Activated naive CD4-positive, alpha-beta T cell treated with anti-CD3 and anti-CD28 coated beads, Interleukin-2, amount 10 ng/mL, durations not matched to agents 7 days and 5 days (primary cell): ENCODE data around the gene TBC1D9.

ENCODE experiments used
- CTCF ChIA-PET: fragments of 350-600 bp; sonication (Branson Sonifier 250); formaldehyde crosslinking; loops from one replicate; lab custom pipeline; 2021; ENCODE audit warnings: antibody characterized with exemption; lab: Charles Lee
- DNase-seq: peaks from one replicate; pipeline ENCODE4 v3.0.0-alpha.2; 2020
- H3K27ac Mint-ChIP-seq: one replicate; pipeline ENCODE4 v1.8.0; 2021; ENCODE audit warnings: mild to moderate bottlenecking, moderate library complexity, mixed read lengths
- H3K27me3 Mint-ChIP-seq: one replicate; pipeline ENCODE4 v1.8.0; 2021; ENCODE audit warnings: mild to moderate bottlenecking, mixed read lengths
- H3K36me3 Mint-ChIP-seq: one replicate; pipeline ENCODE4 v1.8.0; 2021; ENCODE audit warnings: mixed read lengths
- H3K4me1 Mint-ChIP-seq: one replicate; pipeline ENCODE4 v1.8.0; 2021; ENCODE audit warnings: mixed read lengths
- H3K4me3 Mint-ChIP-seq: one replicate; pipeline ENCODE4 v1.8.0; 2021; ENCODE audit warnings: mild to moderate bottlenecking, moderate library complexity, mixed read lengths
- H3K9me3 Mint-ChIP-seq: one replicate; pipeline ENCODE4 v1.8.0; 2021; ENCODE audit warnings: mixed read lengths

The TBC1D9 gene

GRCh38 chr4:140600408-140600807 lies 155.8 kb downstream of the TBC1D9 start:
- CTCF ChIA-PET, result no interaction called here
- peaks cover 9% of the 10 kb centered on the region for H3K27me3 Mint-ChIP-seq
- no peak overlapping the region for H3K27ac Mint-ChIP-seq
- no peaks in the 10 kb centered on the region for H3K9me3 Mint-ChIP-seq
- DNase-seq, result no peak
- H3K36me3 Mint-ChIP-seq, result no peaks in the 10 kb centered on the region
- H3K4me1 Mint-ChIP-seq, result no peaks in the 10 kb centered on the region
- H3K4me3 Mint-ChIP-seq, result no peak overlapping the region

- no peak for DNase-seq
- Mint-ChIP-seq H3K9me3 (peaks cover 2% of the 10 kb centered on the region), H3K36me3 (no peaks in the 10 kb centered on the region), H3K27me3 (peaks cover 30% of the 10 kb centered on the region), H3K4me3 (no peak overlapping the region), H3K27ac (no peak overlapping the region), H3K4me1 (peaks cover 12% of the 10 kb centered on the region)
- CTCF ChIA-PET, result interaction anchor here (0.8 kb wide), 1 partner anchor 42 kb away, joined by 3 read pairs; no protein-coding TSS in a partner anchor
Observed at GRCh38 chr4:140595065-140595464, 161.1 kb downstream of the TBC1D9 start.

- no peaks in the 10 kb centered on the region for H3K9me3 Mint-ChIP-seq
- CTCF ChIA-PET, result no interaction called here
- DNase-seq, result no peak
- H3K27ac Mint-ChIP-seq, result no peak overlapping the region
- no peak overlapping the region for H3K4me3 Mint-ChIP-seq
- H3K36me3 Mint-ChIP-seq, result no peaks in the 10 kb centered on the region
- H3K4me1 Mint-ChIP-seq, result no peaks in the 10 kb centered on the region
- peaks cover 21% of the 10 kb centered on the region for H3K27me3 Mint-ChIP-seq
Observed at GRCh38 chr4:140584439-140584838, 171.7 kb downstream of the TBC1D9 start.

- DNase-seq, result no peak
- Mint-ChIP-seq H3K4me3 (no peak overlapping the region), H3K27me3 (peaks cover 49% of the 10 kb centered on the region), H3K27ac (no peak overlapping the region), H3K36me3 (no peaks in the 10 kb centered on the region), H3K9me3 (no peaks in the 10 kb centered on the region), H3K4me1 (no peaks in the 10 kb centered on the region)
- CTCF ChIA-PET, result no interaction called here
Observed at GRCh38 chr4:140581078-140581477, 175.1 kb downstream of the TBC1D9 start.

- CTCF ChIA-PET, result no interaction called here
Observed at GRCh38 chr4:140579278-140579677, 176.9 kb downstream of the TBC1D9 start.

GRCh38 chr4:140575489-140575888 lies 180.7 kb downstream of the TBC1D9 start:
- Mint-ChIP-seq H3K36me3 (no peaks in the 10 kb centered on the region), H3K4me1 (no peaks in the 10 kb centered on the region), H3K9me3 (no peaks in the 10 kb centered on the region), H3K27me3 (peaks cover 67% of the 10 kb centered on the region), H3K4me3 (no peak overlapping the region), H3K27ac (no peak overlapping the region)
- CTCF ChIA-PET, result no interaction called here
- no peak for DNase-seq

More at GRCh38 chr4:140579278-140579677, 176.9 kb downstream of the TBC1D9 start:
- H3K4me1 Mint-ChIP-seq, result no peaks in the 10 kb centered on the region
- H3K4me3 Mint-ChIP-seq, result no peak overlapping the region
- H3K9me3 Mint-ChIP-seq, result no peaks in the 10 kb centered on the region
- H3K27me3 Mint-ChIP-seq, result peaks cover 57% of the 10 kb centered on the region
- H3K27ac Mint-ChIP-seq, result no peak overlapping the region
- DNase-seq, result no peak
- no peaks in the 10 kb centered on the region for H3K36me3 Mint-ChIP-seq

GRCh38 chr4:140571620-140572019 lies 184.6 kb downstream of the TBC1D9 start:
- Mint-ChIP-seq H3K36me3 (peaks cover 1% of the 10 kb centered on the region), H3K4me1 (peaks cover 9% of the 10 kb centered on the region), H3K27ac (no peak overlapping the region), H3K27me3 (peaks cover 71% of the 10 kb centered on the region), H3K9me3 (no peaks in the 10 kb centered on the region), H3K4me3 (no peak overlapping the region)
- CTCF ChIA-PET, result no interaction called here
- no peak for DNase-seq
